Hepatocyte (in vitro differentiated cells): Measurements from ENCODE around the gene POU6F2. TPM values are rescaled to one million over a fixed set of nuclear protein-coding genes. Genes with fewer than 3 reads are reported as not detected.

ENCODE experiments used
- DNase-seq: peaks from one replicate; pipeline ENCODE4 v3.0.0-alpha.2; 2016; ENCODE audit warnings: low spot score
- H2AFZ ChIP-seq: fragments of 200-600 bp; sonication (generic); 2 replicates; pipeline ENCODE4 v1.6.0; 2016; ENCODE audit warnings: antibody characterized with exemption, mild to moderate bottlenecking
- H3K27ac ChIP-seq: fragments of 200-600 bp; sonication (generic); 2 replicates; pipeline ENCODE4 v1.5.1; 2016; ENCODE audit warnings: mild to moderate bottlenecking
- H3K27me3 ChIP-seq: fragments of 200-600 bp; sonication (generic); 2 replicates; pipeline ENCODE4 v1.6.1; 2016
- H3K36me3 ChIP-seq: fragments of 200-600 bp; sonication (generic); replicated peaks from 2 replicates; pipeline ENCODE4 v1.5.1; 2016; ENCODE audit warnings: low read depth; ENCODE audit not compliant: insufficient read depth
- H3K4me1 ChIP-seq: fragments of 200-600 bp; sonication (generic); 2 replicates; pipeline ENCODE4 v1.5.1; 2016; ENCODE audit warnings: mild to moderate bottlenecking, moderate library complexity; ENCODE audit not compliant: insufficient read depth
- H3K4me2 ChIP-seq: fragments of 200-600 bp; sonication (generic); 2 replicates; pipeline ENCODE4 v1.6.0; 2016
- H3K4me3 ChIP-seq: fragments of 200-600 bp; sonication (generic); 2 replicates; pipeline ENCODE4 v1.5.1; 2016; ENCODE audit warnings: mild to moderate bottlenecking
- H3K79me2 ChIP-seq: fragments of 200-600 bp; sonication (generic); 2 replicates; pipeline ENCODE4 v1.6.0; 2017; ENCODE audit warnings: mild to moderate bottlenecking
- H3K9me2 ChIP-seq: fragments of 200-600 bp; sonication (generic); replicated peaks from 2 replicates; pipeline ENCODE4 v1.6.0; 2017; ENCODE audit warnings: mild to moderate bottlenecking; ENCODE audit not compliant: insufficient read depth
- H3K9me3 ChIP-seq: fragments of 200-600 bp; sonication (generic); 2 replicates; pipeline ENCODE4 v1.5.1; 2016; ENCODE audit warnings: low read depth, mild to moderate bottlenecking
- H4K20me1 ChIP-seq: fragments of 200-600 bp; sonication (generic); 2 replicates; pipeline ENCODE4 v1.6.0; 2016; ENCODE audit warnings: mild to moderate bottlenecking; ENCODE audit not compliant: insufficient read depth, poor library complexity, severe bottlenecking
- EZH2 ChIP-seq: fragments of 200-600 bp; sonication (generic); IDR thresholded peaks from 2 replicates; pipeline ENCODE4 v1.6.1; 2016; ENCODE audit warnings: antibody characterized with exemption, mild to moderate bottlenecking, borderline replicate concordance
- EZH2phosphoT487 ChIP-seq: fragments of 200-600 bp; sonication (generic); IDR thresholded peaks from one replicate; pipeline ENCODE4 v1.6.1; 2018; ENCODE audit warnings: antibody characterized with exemption, mild to moderate bottlenecking, low read depth, moderate library complexity; ENCODE audit not compliant: unreplicated experiment, severe bottlenecking
- WGBS: methylation state at CpG from one replicate; pipeline ENCODE4 v1.1.6; 2016; ENCODE audit warnings: low lambda C conversion rate; ENCODE audit errors: missing lambda C conversion rate; 5-methylcytosine and 5-hydroxymethylcytosine counted together
- polyA plus RNA-seq: library from polyadenylated mRNA; unstranded; fragments of >200 nt; fragmentation: Nextera tagmentation; extraction: Ambion mirVana; gene quantifications from 2 replicates; pipeline ENCODE4 v1.2.1, GENCODE V29; 2016
- total RNA-seq: library from RNA; depleted of rRNA; stranded (reverse); fragments of >200 nt; gene quantifications from 2 replicates; pipeline ENCODE4 v1.2.3, GENCODE V29; 2014
- TF ChIP-seq, protein P1 (sequence below): fragments of 200-600 bp; sonication (generic); IDR thresholded peaks from 2 replicates; pipeline ENCODE4 v1.5.1; 2016; ENCODE audit warnings: antibody characterized with exemption, mild to moderate bottlenecking; ENCODE audit not compliant: poor library complexity

POU6F2 gene
- total and polyA plus RNA-seq, 2 experiments from 2014 or later, result 0.67 to 1.4 TPM

DNA sequence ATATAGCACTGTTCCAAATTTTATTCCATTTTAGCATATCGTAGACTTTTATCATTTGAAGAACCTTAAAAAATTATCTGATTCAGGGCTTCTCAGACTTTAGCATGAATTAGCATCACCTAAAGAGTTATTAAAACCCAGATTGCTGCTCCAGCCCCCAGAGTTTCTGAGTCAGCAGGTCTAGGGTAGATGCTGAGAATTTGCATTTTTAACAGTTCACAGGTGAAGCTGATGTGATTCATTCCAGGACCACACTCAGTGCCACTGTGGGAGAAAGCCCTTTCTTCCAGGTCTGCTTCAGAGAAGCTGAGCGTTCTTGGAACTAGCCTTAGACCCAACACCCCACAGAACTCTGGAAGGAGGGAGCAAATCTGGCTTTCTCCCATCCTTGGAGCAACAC, 414.4 kb downstream of the POU6F2 start:
- Histone ChIP-seq H3K4me3 (no peak overlapping the region), H3K9me3 (no peaks in the 10 kb centered on the region), H3K27me3 (no peaks in the 10 kb centered on the region), H3K79me2 (no peaks in the 10 kb centered on the region), H4K20me1 (no peaks in the 10 kb centered on the region), H3K36me3 (no peaks in the 10 kb centered on the region), H3K9me2 (no peaks in the 10 kb centered on the region), H2AFZ (no peak overlapping the region), H3K4me1 (no peaks in the 10 kb centered on the region), H3K4me2 (no peak overlapping the region), H3K27ac (no peak overlapping the region)
- 92% methylated on average over 2 of the region's 2 CpGs for WGBS
- DNase-seq, result no peak
- TF ChIP-seq EZH2phosphoT487 (no peak), EZH2 (no peak)
- TF ChIP-seq, protein P1, sequence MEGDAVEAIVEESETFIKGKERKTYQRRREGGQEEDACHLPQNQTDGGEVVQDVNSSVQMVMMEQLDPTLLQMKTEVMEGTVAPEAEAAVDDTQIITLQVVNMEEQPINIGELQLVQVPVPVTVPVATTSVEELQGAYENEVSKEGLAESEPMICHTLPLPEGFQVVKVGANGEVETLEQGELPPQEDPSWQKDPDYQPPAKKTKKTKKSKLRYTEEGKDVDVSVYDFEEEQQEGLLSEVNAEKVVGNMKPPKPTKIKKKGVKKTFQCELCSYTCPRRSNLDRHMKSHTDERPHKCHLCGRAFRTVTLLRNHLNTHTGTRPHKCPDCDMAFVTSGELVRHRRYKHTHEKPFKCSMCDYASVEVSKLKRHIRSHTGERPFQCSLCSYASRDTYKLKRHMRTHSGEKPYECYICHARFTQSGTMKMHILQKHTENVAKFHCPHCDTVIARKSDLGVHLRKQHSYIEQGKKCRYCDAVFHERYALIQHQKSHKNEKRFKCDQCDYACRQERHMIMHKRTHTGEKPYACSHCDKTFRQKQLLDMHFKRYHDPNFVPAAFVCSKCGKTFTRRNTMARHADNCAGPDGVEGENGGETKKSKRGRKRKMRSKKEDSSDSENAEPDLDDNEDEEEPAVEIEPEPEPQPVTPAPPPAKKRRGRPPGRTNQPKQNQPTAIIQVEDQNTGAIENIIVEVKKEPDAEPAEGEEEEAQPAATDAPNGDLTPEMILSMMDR, result no peak

DNA sequence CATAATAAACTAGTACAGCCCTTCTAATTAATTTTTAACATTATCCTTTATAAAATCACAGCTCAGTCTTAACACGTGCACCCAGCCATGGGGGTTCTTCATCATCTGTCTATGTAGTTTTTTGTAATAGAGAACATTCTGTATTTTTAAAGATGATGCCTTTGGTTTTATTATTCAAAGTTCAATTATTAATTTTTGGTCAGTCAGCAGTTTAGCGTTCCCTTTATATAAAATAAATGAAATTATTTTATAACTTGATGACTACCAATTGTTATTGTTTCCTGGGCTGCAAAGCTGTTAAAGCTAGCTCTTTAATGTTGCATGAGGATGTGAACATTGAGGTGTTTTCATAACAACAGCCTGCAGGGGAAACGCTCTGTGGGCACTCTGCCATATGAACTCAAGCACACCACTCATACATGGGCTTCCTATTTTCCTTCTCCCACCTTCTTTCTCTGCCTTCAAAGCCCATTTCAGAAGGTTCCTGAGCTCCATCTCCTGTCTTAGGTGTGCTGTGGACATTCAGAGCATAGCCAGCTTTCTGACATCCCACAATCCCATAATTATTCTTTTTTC, 416.5 kb downstream of the POU6F2 start:
- no peak for DNase-seq
- no peaks in the 10 kb centered on the region for H3K27me3 ChIP-seq
- no peak overlapping the region for H3K4me2 ChIP-seq
- H3K4me1 ChIP-seq, result no peaks in the 10 kb centered on the region
- no peaks in the 10 kb centered on the region for H3K79me2 ChIP-seq
- 78% methylated on average over 3 of the region's 3 CpGs for WGBS
- no peak overlapping the region for H3K27ac ChIP-seq
- no peak overlapping the region for H2AFZ ChIP-seq
- TF ChIP-seq EZH2, result no peak
- TF ChIP-seq, protein P1, result no peak
- TF ChIP-seq EZH2phosphoT487, result no peak
- H4K20me1 ChIP-seq, result no peaks in the 10 kb centered on the region
- no peaks in the 10 kb centered on the region for H3K36me3 ChIP-seq
- no peaks in the 10 kb centered on the region for H3K9me2 ChIP-seq
- H3K4me3 ChIP-seq, result no peak overlapping the region
- no peaks in the 10 kb centered on the region for H3K9me3 ChIP-seq

DNA sequence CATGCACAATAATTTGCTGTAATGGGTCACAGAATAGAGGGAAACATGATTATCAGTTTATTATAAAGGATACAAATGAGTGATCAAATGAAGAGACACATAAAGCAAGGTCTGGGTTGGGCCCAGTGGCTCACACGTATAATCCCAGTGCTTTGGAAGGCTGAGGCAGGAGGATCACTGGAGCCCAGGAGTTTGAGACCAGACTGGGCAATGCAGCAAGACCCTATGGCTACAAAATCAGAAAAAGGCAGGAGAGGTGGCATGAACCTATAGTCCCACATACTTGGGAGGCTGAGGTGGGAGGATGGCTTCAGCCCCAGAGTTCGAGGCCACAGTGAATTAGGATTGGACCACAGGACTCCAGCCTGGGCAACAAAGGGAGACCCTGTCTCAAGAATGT, 421.7 kb downstream of the POU6F2 start:
- H3K79me2 ChIP-seq, result no peaks in the 10 kb centered on the region
- no peak overlapping the region for H3K27ac ChIP-seq
- H2AFZ ChIP-seq, result no peak overlapping the region
- H3K36me3 ChIP-seq, result no peaks in the 10 kb centered on the region
- no peaks in the 10 kb centered on the region for H3K9me2 ChIP-seq
- TF ChIP-seq EZH2phosphoT487 (no peak), EZH2 (no peak)
- TF ChIP-seq, protein P1, result no peak
- H3K9me3 ChIP-seq, result no peaks in the 10 kb centered on the region
- H4K20me1 ChIP-seq, result no peaks in the 10 kb centered on the region
- no peak for DNase-seq
- H3K27me3 ChIP-seq, result no peaks in the 10 kb centered on the region
- H3K4me3 ChIP-seq, result no peak overlapping the region
- H3K4me2 ChIP-seq, result no peak overlapping the region
- WGBS, result 89% methylated on average over 2 of the region's 2 CpGs
- H3K4me1 ChIP-seq, result no peaks in the 10 kb centered on the region

DNA sequence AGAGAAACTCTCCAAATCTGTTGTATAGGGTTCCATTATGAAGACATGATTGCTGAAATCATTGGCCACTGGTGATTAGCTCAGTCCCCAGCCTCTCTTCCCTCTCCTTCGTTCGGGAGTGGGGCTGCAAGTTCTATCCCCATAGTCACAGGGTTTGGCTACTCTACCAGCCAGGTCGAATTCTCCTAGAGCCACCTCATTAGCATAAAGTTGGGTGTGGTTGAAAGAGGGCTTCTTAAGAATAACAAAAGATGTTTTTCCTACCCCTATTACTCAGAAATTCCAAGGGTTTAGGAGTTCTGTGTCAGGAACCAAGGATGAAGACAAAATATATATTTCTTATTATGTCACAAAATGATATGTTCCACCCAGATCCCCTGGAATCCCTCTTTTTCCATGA, 422.3 kb downstream of the POU6F2 start:
- H4K20me1 ChIP-seq, result no peaks in the 10 kb centered on the region
- no peak overlapping the region for H3K4me2 ChIP-seq
- no peaks in the 10 kb centered on the region for H3K9me3 ChIP-seq
- TF ChIP-seq, protein P1, result no peak
- TF ChIP-seq EZH2phosphoT487 (no peak), EZH2 (no peak)
- no peak overlapping the region for H2AFZ ChIP-seq
- no peaks in the 10 kb centered on the region for H3K9me2 ChIP-seq
- no peaks in the 10 kb centered on the region for H3K79me2 ChIP-seq
- DNase-seq, result no peak
- WGBS, result 64% methylated on average over 3 of the region's 3 CpGs
- no peaks in the 10 kb centered on the region for H3K36me3 ChIP-seq
- H3K27me3 ChIP-seq, result no peaks in the 10 kb centered on the region
- H3K27ac ChIP-seq, result no peak overlapping the region
- H3K4me1 ChIP-seq, result no peaks in the 10 kb centered on the region
- H3K4me3 ChIP-seq, result no peak overlapping the region
